ENCODE measurements around the gene SNRPD3. TPM values are rescaled to one million over a fixed set of nuclear protein-coding genes. Genes with fewer than 3 reads are reported as not detected.
A peak's percentile ranks its signal among the peaks of the same experiment; 100 is the strongest.
"Not testable (repeated sequence)": the region's sequence is repeated elsewhere in the genome, so short reads cannot be mapped to it uniquely, and the experiment has no call there.

Gene SNRPD3
- total RNA-seq, 4 donors from 2014 or later: 21.3 to 127 (median 93.8) TPM

GRCh38 chr22:24595863-24596262 lies 40.1 kb downstream of the SNRPD3 start:
- DNase-seq: no peak
- 95% methylated on average over 4 of the region's 4 CpGs; no CpG with 5 or more reads in 1 of the 2 donors for WGBS, 2 donors (ENCODE audit: low coverage in 1 of 2)
- intact Hi-C loops (cut with DNase I; ENCODE audit: low total_unique reads): no loop called here
- Histone ChIP-seq H3K36me3 (no peaks in the 10 kb centered on the region), H3K4me3 (no peak overlapping the region), H3K27me3 (no peaks in the 10 kb centered on the region), H3K9me3 (no peaks in the 10 kb centered on the region), H3K27ac (no peak overlapping the region), H3K4me1 (peaks cover 6 to 24% (median 16%) of the 10 kb centered on the region in 4 donors)
- no peak for TF ChIP-seq CTCF (IDR thresholded peaks at IDR 0.05)
- TF ChIP-seq EP300 (IDR thresholded peaks at IDR 0.05; ENCODE audit: low read depth): no peak
- TF ChIP-seq POLR2A (IDR thresholded peaks at IDR 0.05): no peak
- no peak for TF ChIP-seq POLR2AphosphoS5 (IDR thresholded peaks at IDR 0.05)
- in situ Hi-C loops (cut with MboI; ENCODE audit: low pct_ligation_motif_present in 1 of 4, low pct_unique_long_range_greater_than_20kb in 1 of 4, low sequenced_read_pairs in 3 of 4): no loop called here

- in situ Hi-C loops (cut with MboI; ENCODE audit: low pct_ligation_motif_present in 1 of 4, low pct_unique_long_range_greater_than_20kb in 1 of 4, low sequenced_read_pairs in 3 of 4); H3K4me3 ChIP-seq; DNase-seq; H3K27me3 ChIP-seq; intact Hi-C loops (cut with DNase I; ENCODE audit: low total_unique reads); H3K9me3 ChIP-seq; H3K36me3 ChIP-seq; H3K27ac ChIP-seq: not testable (repeated sequence)
- 79 to 85% methylated on average over 9 of the region's 9 CpGs for WGBS, 2 donors (ENCODE audit: low coverage in 1 of 2)
- peaks cover 6 to 37% (median 27%) of the 10 kb centered on the region in 4 donors for H3K4me1 ChIP-seq
Observed at GRCh38 chr22:24597076-24597475, 41.3 kb downstream of the SNRPD3 start.

GRCh38 chr22:24599514-24599913 lies 43.7 kb downstream of the SNRPD3 start:
- Histone ChIP-seq H3K4me1 (peaks cover 5 to 36% (median 23%) of the 10 kb centered on the region in 4 donors), H3K36me3 (no peaks in the 10 kb centered on the region), H3K27me3 (no peaks in the 10 kb centered on the region), H3K9me3 (no peaks in the 10 kb centered on the region), H3K4me3 (no peak overlapping the region), H3K27ac (no peak overlapping the region)
- WGBS, 2 donors (ENCODE audit: low coverage in 1 of 2): 76% methylated on average over 8 of the region's 8 CpGs; no CpG with 5 or more reads in 1 of the 2 donors
- DNase-seq: no peak
- no peak for TF ChIP-seq CTCF (IDR thresholded peaks at IDR 0.05)
- TF ChIP-seq EP300 (IDR thresholded peaks at IDR 0.05; ENCODE audit: low read depth): no peak
- TF ChIP-seq POLR2AphosphoS5 (IDR thresholded peaks at IDR 0.05): no peak
- no peak for TF ChIP-seq POLR2A (IDR thresholded peaks at IDR 0.05)
- in situ Hi-C loops (cut with MboI; ENCODE audit: low pct_ligation_motif_present in 1 of 4, low pct_unique_long_range_greater_than_20kb in 1 of 4, low sequenced_read_pairs in 3 of 4): no loop called here
- intact Hi-C loops (cut with DNase I; ENCODE audit: low total_unique reads): no loop called here

- H3K36me3 ChIP-seq; DNase-seq; in situ Hi-C loops (cut with MboI; ENCODE audit: low pct_ligation_motif_present in 1 of 4, low pct_unique_long_range_greater_than_20kb in 1 of 4, low sequenced_read_pairs in 3 of 4); H3K27ac ChIP-seq; H3K27me3 ChIP-seq; H3K9me3 ChIP-seq; intact Hi-C loops (cut with DNase I; ENCODE audit: low total_unique reads); H3K4me3 ChIP-seq: not testable (repeated sequence)
- peaks cover 5 to 36% (median 23%) of the 10 kb centered on the region in 4 donors for H3K4me1 ChIP-seq
- WGBS, 2 donors (ENCODE audit: low coverage in 1 of 2): 90% methylated on average over 3 of the region's 3 CpGs; no CpG with 5 or more reads in 1 of the 2 donors
Observed at GRCh38 chr22:24599958-24600715, 44.3 kb downstream of the SNRPD3 start.

- H3K9me3 ChIP-seq: no peaks in the 10 kb centered on the region
- intact Hi-C loops (cut with DNase I; ENCODE audit: low total_unique reads): no loop called here
- peaks cover 5 to 36% (median 23%) of the 10 kb centered on the region in 4 donors for H3K4me1 ChIP-seq
- peak overlapping the region; percentile 55 to 71 (median 68) for H3K27ac ChIP-seq
- DNase-seq: peak; percentile 89
- TF ChIP-seq POLR2AphosphoS5 (IDR thresholded peaks at IDR 0.05): peak in 1 of 3 donors; percentile 44
- TF ChIP-seq POLR2A (IDR thresholded peaks at IDR 0.05): no peak
- in situ Hi-C loops (cut with MboI; ENCODE audit: low pct_ligation_motif_present in 1 of 4, low pct_unique_long_range_greater_than_20kb in 1 of 4, low sequenced_read_pairs in 3 of 4): no loop called here
- H3K4me3 ChIP-seq: no peak overlapping the region
- H3K36me3 ChIP-seq: no peaks in the 10 kb centered on the region
- no peaks in the 10 kb centered on the region for H3K27me3 ChIP-seq
- 30 to 54% methylated on average over 2 to 12 of the region's 12 CpGs for WGBS, 2 donors (ENCODE audit: low coverage in 1 of 2)
Observed at GRCh38 chr22:24601217-24602104, 45.7 kb downstream of the SNRPD3 start.

- in situ Hi-C loops (cut with MboI; ENCODE audit: low pct_ligation_motif_present in 1 of 4, low pct_unique_long_range_greater_than_20kb in 1 of 4, low sequenced_read_pairs in 3 of 4); H3K36me3 ChIP-seq; intact Hi-C loops (cut with DNase I; ENCODE audit: low total_unique reads); H3K4me3 ChIP-seq; DNase-seq; H3K9me3 ChIP-seq; H3K27me3 ChIP-seq: not testable (repeated sequence)
- WGBS, 2 donors (ENCODE audit: low coverage in 1 of 2): 84% methylated on average over 11 of the region's 11 CpGs; no CpG with 5 or more reads in 1 of the 2 donors
- Histone ChIP-seq H3K27ac (peak overlapping the region; percentile 55 to 71 (median 68)), H3K4me1 (peaks cover 5 to 36% (median 23%) of the 10 kb centered on the region in 4 donors)
Observed at GRCh38 chr22:24602105-24602749, 46.4 kb downstream of the SNRPD3 start.

All from transverse colon (tissue), 4 donors.